Measurements from ENCODE around the gene NFRKB.

The NFRKB gene

DNA sequence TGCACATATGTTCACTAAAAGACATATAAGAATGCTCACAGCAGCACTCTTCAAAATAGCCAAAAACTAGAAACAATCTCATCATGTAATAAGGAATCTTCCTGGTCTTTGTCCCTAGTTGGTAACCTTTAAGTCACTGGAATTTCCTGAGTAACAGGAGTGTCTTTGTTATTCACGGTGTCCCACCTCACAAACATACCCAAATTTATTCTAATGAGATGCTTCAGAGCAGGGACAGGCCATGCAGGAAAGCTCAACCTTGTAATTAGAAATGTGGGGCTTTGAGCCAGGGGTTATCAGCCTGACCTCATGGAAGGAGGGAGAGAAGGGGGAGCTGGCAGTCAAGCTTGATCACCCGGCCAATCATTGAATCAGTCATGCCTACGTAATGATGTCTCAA lies 40.3 kb upstream of the NFRKB start:
- TF ChIP-seq, protein P1, sequence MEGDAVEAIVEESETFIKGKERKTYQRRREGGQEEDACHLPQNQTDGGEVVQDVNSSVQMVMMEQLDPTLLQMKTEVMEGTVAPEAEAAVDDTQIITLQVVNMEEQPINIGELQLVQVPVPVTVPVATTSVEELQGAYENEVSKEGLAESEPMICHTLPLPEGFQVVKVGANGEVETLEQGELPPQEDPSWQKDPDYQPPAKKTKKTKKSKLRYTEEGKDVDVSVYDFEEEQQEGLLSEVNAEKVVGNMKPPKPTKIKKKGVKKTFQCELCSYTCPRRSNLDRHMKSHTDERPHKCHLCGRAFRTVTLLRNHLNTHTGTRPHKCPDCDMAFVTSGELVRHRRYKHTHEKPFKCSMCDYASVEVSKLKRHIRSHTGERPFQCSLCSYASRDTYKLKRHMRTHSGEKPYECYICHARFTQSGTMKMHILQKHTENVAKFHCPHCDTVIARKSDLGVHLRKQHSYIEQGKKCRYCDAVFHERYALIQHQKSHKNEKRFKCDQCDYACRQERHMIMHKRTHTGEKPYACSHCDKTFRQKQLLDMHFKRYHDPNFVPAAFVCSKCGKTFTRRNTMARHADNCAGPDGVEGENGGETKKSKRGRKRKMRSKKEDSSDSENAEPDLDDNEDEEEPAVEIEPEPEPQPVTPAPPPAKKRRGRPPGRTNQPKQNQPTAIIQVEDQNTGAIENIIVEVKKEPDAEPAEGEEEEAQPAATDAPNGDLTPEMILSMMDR (IDR thresholded peaks at IDR 0.05; ENCODE audit: low read length, missing control alignments), result no peak
- DNase-seq (ENCODE audit: low read depth), result no peak
- no peak overlapping the region for H3K4me3 ChIP-seq (replicated peaks; ENCODE audit: low read depth, low read length)

DNA sequence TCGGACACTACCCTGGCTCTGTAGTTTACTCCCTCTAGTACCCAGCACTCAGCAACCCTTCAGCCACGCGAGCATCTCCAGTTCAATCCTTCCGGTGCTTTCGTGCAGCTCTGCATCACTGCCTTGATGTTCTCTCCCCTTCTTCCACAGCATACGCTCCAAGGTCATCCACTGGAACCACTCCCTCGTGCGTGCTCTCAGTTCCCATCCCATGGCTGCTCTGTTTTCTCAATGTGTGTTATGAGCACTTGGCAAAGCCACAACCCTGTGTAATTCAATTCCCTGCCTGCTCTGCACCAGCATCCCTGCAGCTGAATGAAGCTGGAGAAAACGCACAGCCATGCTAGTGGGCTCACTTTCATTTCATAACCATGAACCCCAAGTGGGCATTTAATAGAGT lies 38.5 kb upstream of the NFRKB start:
- DNase-seq (ENCODE audit: low read depth), result no peak
- no peak overlapping the region for H3K4me3 ChIP-seq (replicated peaks; ENCODE audit: low read depth, low read length)
- TF ChIP-seq, protein P1 (IDR thresholded peaks at IDR 0.05; ENCODE audit: low read length, missing control alignments), result no peak

DNA sequence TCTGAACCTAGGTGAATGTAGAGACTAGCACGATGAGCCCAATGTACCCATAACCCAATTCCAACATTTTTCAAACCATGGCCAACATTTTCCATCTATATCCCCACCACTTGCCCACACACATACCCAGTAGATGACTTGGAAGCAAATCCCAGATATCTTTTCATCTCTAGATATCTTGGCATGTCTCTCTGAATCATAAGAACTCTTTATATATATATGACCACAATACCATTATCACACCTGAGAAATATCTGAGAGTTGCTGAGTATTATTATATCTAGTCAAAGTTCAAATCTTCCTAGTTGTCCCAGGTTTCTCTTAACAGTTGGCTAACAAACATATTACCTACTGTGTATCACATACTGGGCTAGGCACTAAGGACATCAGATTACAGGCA lies 37.9 kb upstream of the NFRKB start:
- no peak for DNase-seq (ENCODE audit: low read depth)
- no peak overlapping the region for H3K4me3 ChIP-seq (replicated peaks; ENCODE audit: low read depth, low read length)
- TF ChIP-seq, protein P1 (IDR thresholded peaks at IDR 0.05; ENCODE audit: low read length, missing control alignments), result no peak

DNA sequence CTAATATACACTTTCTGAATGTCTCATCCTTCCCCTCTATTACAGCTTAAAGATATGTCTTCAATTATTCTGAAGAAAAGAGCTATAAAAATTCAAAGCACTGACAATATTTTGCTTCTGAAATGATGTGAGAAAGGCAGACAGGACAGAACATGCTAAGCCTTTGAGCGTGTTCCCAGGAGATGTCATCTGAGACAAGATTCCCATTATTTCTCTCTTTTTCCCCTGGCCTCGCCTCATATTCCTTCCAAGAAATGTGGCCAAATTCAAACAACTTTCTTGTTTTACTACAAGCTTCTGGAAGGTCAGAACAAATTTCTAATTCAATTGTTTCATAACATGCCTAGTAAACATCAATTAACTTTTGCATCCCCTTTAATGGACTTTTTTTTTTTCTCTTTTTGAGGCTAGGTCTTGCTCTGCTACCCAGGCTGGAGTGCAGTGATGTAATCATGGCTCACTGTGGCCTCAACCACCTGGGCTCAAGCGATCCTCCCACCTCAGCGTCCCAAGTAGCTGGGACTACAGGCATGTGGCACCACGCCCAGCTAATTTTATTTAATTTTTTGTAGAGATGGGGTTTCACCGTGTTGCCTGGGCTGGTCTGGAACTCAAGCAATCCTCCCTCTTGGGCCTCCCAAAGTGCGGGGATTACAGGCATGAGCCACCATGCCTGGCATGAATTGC lies 37.1 kb upstream of the NFRKB start:
- TF ChIP-seq, protein P1 (IDR thresholded peaks at IDR 0.05; ENCODE audit: low read length, missing control alignments), result no peak
- DNase-seq (ENCODE audit: low read depth), result no peak
- H3K4me3 ChIP-seq (replicated peaks; ENCODE audit: low read depth, low read length), result no peak overlapping the region

DNA sequence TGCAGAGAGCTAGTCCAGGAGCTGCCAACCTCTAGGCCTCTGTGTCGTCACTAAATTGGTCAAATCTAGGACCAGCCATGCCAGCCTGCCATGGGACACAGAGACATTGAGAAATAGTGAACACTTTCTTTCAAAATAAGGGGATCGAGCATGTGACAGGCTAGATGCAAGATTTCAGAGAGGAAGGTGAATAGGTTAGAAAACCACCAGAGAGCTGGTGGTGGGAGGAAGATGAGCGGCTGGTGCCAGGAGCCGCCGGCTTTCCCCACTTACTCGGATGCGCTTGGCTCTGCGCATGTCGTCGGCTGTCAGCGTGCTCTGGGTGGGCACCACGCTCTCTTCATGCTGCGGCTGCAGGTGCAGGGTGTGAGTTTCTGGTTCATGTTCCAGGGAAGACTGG lies 35.4 kb upstream of the NFRKB start:
- DNase-seq (ENCODE audit: low read depth), result no peak
- TF ChIP-seq, protein P1 (IDR thresholded peaks at IDR 0.05; ENCODE audit: low read length, missing control alignments), result no peak
- H3K4me3 ChIP-seq (replicated peaks; ENCODE audit: low read depth, low read length), result no peak overlapping the region

DNA sequence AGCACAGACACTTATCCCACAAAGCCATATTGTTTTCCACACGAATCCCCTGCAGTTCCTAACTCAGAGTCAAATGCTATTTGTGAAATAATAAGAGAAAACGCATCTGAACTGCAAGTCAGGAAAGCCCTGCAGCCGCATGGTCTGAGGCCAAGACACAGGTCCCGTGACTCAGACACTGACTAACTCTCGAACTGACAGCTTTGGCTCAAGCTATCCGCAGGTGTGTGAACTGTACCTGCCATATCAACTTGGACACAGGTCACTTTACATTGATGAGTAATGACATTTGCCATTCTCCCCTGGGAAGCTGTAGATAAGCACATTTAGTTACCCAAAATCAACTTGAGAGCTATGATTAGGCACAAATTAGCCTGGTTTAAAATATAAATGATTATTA lies 34.9 kb upstream of the NFRKB start:
- TF ChIP-seq, protein P1 (IDR thresholded peaks at IDR 0.05; ENCODE audit: low read length, missing control alignments), result no peak
- no peak for DNase-seq (ENCODE audit: low read depth)
- no peak overlapping the region for H3K4me3 ChIP-seq (replicated peaks; ENCODE audit: low read depth, low read length)

DNA sequence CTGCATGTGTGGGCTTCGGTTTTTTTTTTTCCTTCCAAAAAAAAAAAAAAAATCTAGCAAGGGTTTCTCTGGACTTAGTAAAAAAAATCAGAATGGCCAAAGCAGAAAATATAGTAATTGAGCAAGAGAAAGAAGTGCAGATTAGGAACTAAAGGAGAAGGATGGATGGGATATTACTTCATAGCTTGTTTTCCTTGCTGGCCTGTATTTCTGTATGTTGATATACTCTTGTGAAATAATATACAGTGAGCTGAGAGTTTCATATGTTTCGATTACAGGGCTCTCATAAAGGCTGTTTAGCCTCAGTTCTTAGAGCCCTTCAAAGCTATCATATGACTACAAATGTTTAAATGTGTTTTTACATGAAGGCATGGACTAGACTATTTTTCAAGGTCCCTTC lies 34.3 kb upstream of the NFRKB start:
- TF ChIP-seq, protein P1 (IDR thresholded peaks at IDR 0.05; ENCODE audit: low read length, missing control alignments), result no peak
- no peak for DNase-seq (ENCODE audit: low read depth)
- no peak overlapping the region for H3K4me3 ChIP-seq (replicated peaks; ENCODE audit: low read depth, low read length)

All from fibroblast of pulmonary artery (primary cell).